SK-N-SH treated with all-trans-retinoic acid at 6 μM for 48 hours (cell line): ENCODE data around the gene NTF3.

ENCODE experiments used
- BACH2 ChIP-seq: fragments of 250-450 bp; sonication (Bioruptor Pico); IDR thresholded peaks from 2 replicates; pipeline ENCODE4 v1.9.0; 2021; ENCODE audit warnings: mild to moderate bottlenecking, borderline replicate concordance
- ESRRG ChIP-seq: fragments of 250-450 bp; sonication (Bioruptor Pico); IDR thresholded peaks from 2 replicates; pipeline ENCODE4 v1.6.1; 2021; ENCODE audit warnings: mild to moderate bottlenecking
- GLIS3 ChIP-seq: fragments of 250-450 bp; sonication (Bioruptor Pico); IDR thresholded peaks from 2 replicates; pipeline ENCODE4 v1.5.0; 2020; ENCODE audit warnings: mild to moderate bottlenecking, moderate library complexity
- ISL1 ChIP-seq: fragments of 250-450 bp; sonication (Bioruptor Pico); IDR thresholded peaks from 2 replicates; pipeline ENCODE4 v2.1.2; 2022; ENCODE audit warnings: mild to moderate bottlenecking, moderate library complexity
- PATZ1 ChIP-seq: fragments of 250-450 bp; sonication (Bioruptor Pico); IDR thresholded peaks from 2 replicates; pipeline ENCODE4 v1.8.0; 2020; ENCODE audit warnings: mild to moderate bottlenecking, moderate library complexity, borderline replicate concordance
- POU6F1 ChIP-seq: fragments of 250-450 bp; sonication (Bioruptor Pico); IDR thresholded peaks from 2 replicates; pipeline ENCODE4 v1.8.0; 2021; ENCODE audit warnings: low read depth, mild to moderate bottlenecking, moderate library complexity, borderline replicate concordance
- ZFP3 ChIP-seq: fragments of 250-450 bp; sonication (Bioruptor Pico); IDR thresholded peaks from 2 replicates; pipeline ENCODE4 v1.5.0; 2020; ENCODE audit warnings: mild to moderate bottlenecking, moderate library complexity
- ZNF70 ChIP-seq: fragments of 450-650 bp; formaldehyde crosslinking; IDR thresholded peaks from 2 replicates; pipeline ENCODE4 v1.5.0; 2020; ENCODE audit warnings: mild to moderate bottlenecking, moderate library complexity
- ZNF8 ChIP-seq: fragments of 450-650 bp; formaldehyde crosslinking; IDR thresholded peaks from 2 replicates; pipeline ENCODE4 v1.5.0; 2020; ENCODE audit warnings: mild to moderate bottlenecking, moderate library complexity

GRCh38 chr12:5433081-5433844 lies 1.4 kb downstream of the NTF3 start:
- TF ChIP-seq PATZ1 (CRISPR knock-in tag) (no peak), POU6F1 (CRISPR knock-in tag) (no peak), ESRRG (CRISPR knock-in tag) (no peak), ZNF8 (CRISPR knock-in tag) (no peak), ZFP3 (CRISPR knock-in tag) (no peak), BACH2 (CRISPR knock-in tag) (no peak), ISL1 (CRISPR knock-in tag) (no peak), ZNF70 (no peak), GLIS3 (CRISPR knock-in tag) (no peak)
